Endothelial cell of umbilical vein (primary cell): Measurements from ENCODE around the gene THNSL1. TPM values are rescaled to one million over a fixed set of nuclear protein-coding genes. Genes with fewer than 3 reads are reported as not detected.

Experiments used
- BruUV-seq: library from RNA; stranded (reverse); fragments of 400-500 nt; replicated peaks from 2 replicates; lab custom pipeline; 2021; lab: Mats Ljungman, UMichigan
- CTCF ChIA-PET: fragments of 300-600, 350-600 bp; sonication (Branson Sonifier 250); formaldehyde crosslinking; loops from one replicate; lab custom pipeline; 2021; ENCODE audit warnings: antibody characterized with exemption, inconsistent platforms; lab: Charles Lee
- POLR2A ChIA-PET: fragments of 300-600, 350-600 bp; sonication (Branson Sonifier 250); formaldehyde crosslinking; loops from one replicate; lab custom pipeline; 2021; ENCODE audit warnings: antibody characterized with exemption, inconsistent platforms; lab: Charles Lee
- DNase-seq: peaks from one replicate; pipeline ENCODE4 v3.0.0-alpha.2; 2011; ENCODE audit warnings: low read depth, low spot score
- FAIRE-seq: peaks from 2 replicates; lab custom pipeline; 2011; peaks lifted over from hg19 to GRCh38; lab: Jason Lieb, UNC
- H2AFZ ChIP-seq: 2 replicates; pipeline ENCODE4 v1.6.0; 2012; ENCODE audit warnings: low read depth, low read length, control low read depth, inconsistent platforms
- H3K27ac ChIP-seq: 2 replicates; pipeline ENCODE4 v1.5.1; 2011; ENCODE audit warnings: low read depth, mild to moderate bottlenecking, control low read depth, low read length, moderate library complexity; ENCODE audit not compliant: insufficient read depth
- H3K27me3 ChIP-seq, 2 experiments: 2 replicates each; pipeline versions ENCODE4 v1.6.0 to v1.6.1; 2011; ENCODE audit warnings: low read length in 2 of 2, mixed read lengths in 1 of 2; ENCODE audit not compliant: control insufficient read depth in 2 of 2, insufficient read depth in 2 of 2
- H3K36me3 ChIP-seq, 2 experiments: 2 replicates in 1 of 2; 3 replicates in 1 of 2; pipeline ENCODE4 v1.5.1; 2011; ENCODE audit warnings: low read length in 2 of 2, mild to moderate bottlenecking in 1 of 2, moderate library complexity in 1 of 2; ENCODE audit not compliant: control insufficient read depth in 2 of 2, insufficient read depth in 2 of 2; ENCODE audit errors: extremely low read depth in 1 of 2
- H3K4me1 ChIP-seq: 3 replicates; pipeline ENCODE4 v1.5.1; 2011; ENCODE audit warnings: mild to moderate bottlenecking, low read length; ENCODE audit not compliant: control insufficient read depth, insufficient read depth; ENCODE audit errors: extremely low read depth
- H3K4me2 ChIP-seq: 2 replicates; pipeline ENCODE4 v1.6.1; 2011; ENCODE audit warnings: low read length, control low read depth, mixed read lengths; ENCODE audit not compliant: insufficient read depth
- H3K4me3 ChIP-seq, 3 experiments: fragments of 200-600 bp in 1 of 3; sonication (generic), shearing (Covaris generic) in 1 of 3; replicated peaks in 1 of 3; 2 replicates each; pipeline ENCODE4 v1.5.1; 2011 to 2016; ENCODE audit warnings: control low read depth in 3 of 3, low read length in 3 of 3, mild to moderate bottlenecking in 2 of 3, inconsistent platforms in 1 of 3, low read depth in 1 of 3, moderate library complexity in 1 of 3; ENCODE audit not compliant: insufficient read depth in 1 of 3
- H3K79me2 ChIP-seq: 2 replicates; pipeline ENCODE4 v1.6.0; 2012; ENCODE audit warnings: low read length, inconsistent platforms; ENCODE audit not compliant: control insufficient read depth, insufficient read depth
- H3K9ac ChIP-seq: replicated peaks from 2 replicates; pipeline ENCODE3; 2011; ENCODE audit warnings: low read length, control low read depth; ENCODE audit not compliant: insufficient read depth; ENCODE audit errors: extremely low read depth
- H3K9me1 ChIP-seq: replicated peaks from 3 replicates; pipeline ENCODE4 v1.6.0; 2011; ENCODE audit warnings: mild to moderate bottlenecking, low read length; ENCODE audit not compliant: control insufficient read depth, insufficient read depth; ENCODE audit errors: extremely low read depth
- H3K9me3 ChIP-seq: replicated peaks from 2 replicates; pipeline ENCODE4 v1.5.1; 2012; ENCODE audit warnings: low read length, inconsistent platforms; ENCODE audit not compliant: control insufficient read depth, insufficient read depth
- H4K20me1 ChIP-seq: replicated peaks from 2 replicates; pipeline ENCODE3; 2011; ENCODE audit warnings: mild to moderate bottlenecking, low read length; ENCODE audit not compliant: control insufficient read depth, insufficient read depth; ENCODE audit errors: extremely low read depth
- EZH2 ChIP-seq: IDR thresholded peaks from 2 replicates; pipeline ENCODE4 v1.6.1; 2012; ENCODE audit warnings: borderline replicate concordance, low read depth, mild to moderate bottlenecking, moderate library complexity, low read length, inconsistent platforms; ENCODE audit not compliant: severe bottlenecking
- FOS ChIP-seq: IDR thresholded peaks from 2 replicates; pipeline ENCODE4 v1.6.1; 2011; ENCODE audit warnings: mild to moderate bottlenecking, low read length, moderate library complexity, borderline replicate concordance; ENCODE audit not compliant: insufficient read depth
- GATA2 ChIP-seq: IDR thresholded peaks from 2 replicates; pipeline ENCODE4 v1.7.0; 2011; ENCODE audit warnings: low read depth, mild to moderate bottlenecking, moderate library complexity, mixed read lengths, low read length; ENCODE audit not compliant: insufficient read length, insufficient read depth
- JUN ChIP-seq: IDR thresholded peaks from 2 replicates; pipeline ENCODE4 v1.6.1; 2011; ENCODE audit warnings: borderline replicate concordance, low read depth; ENCODE audit not compliant: insufficient read length, insufficient read depth
- MYC ChIP-seq: IDR thresholded peaks from one replicate; pipeline ENCODE4 v1.6.1; 2011; ENCODE audit warnings: mild to moderate bottlenecking, low read depth, low read length
- POLR2A ChIP-seq: IDR thresholded peaks from 2 replicates; pipeline ENCODE4 v1.6.1; 2012; ENCODE audit warnings: low read depth, mild to moderate bottlenecking, control low read depth, low read length
- POLR2AphosphoS5 ChIP-seq: IDR thresholded peaks from 2 replicates; pipeline ENCODE4 v1.6.1; 2012; ENCODE audit warnings: low read depth, mild to moderate bottlenecking, control low read depth, low read length, moderate library complexity; ENCODE audit not compliant: insufficient read depth
- dilution Hi-C: fragments of 300-500 bp; cut with MboI; formaldehyde crosslinking; loops from one replicate; pipeline ENCODE4 v1.15.0; 2019; ENCODE audit warnings: low sequenced_read_pairs; ENCODE audit not compliant: extremely low pct_ligation_motif_present
- intact Hi-C: fragments of 100-400 bp; cut with micrococcal nuclease; formaldehyde crosslinking; loops from one replicate; pipeline ENCODE4 v1.10.0; 2022
- polyA plus RNA-seq, 4 experiments: library from polyadenylated mRNA; depleted of rRNA in 3 of 4; stranded (reverse) in 3 of 4; unstranded in 1 of 4; fragments of >200 nt; gene quantifications; 2 replicates each; pipeline versions ENCODE4 v1.2.1 to v1.2.3, GENCODE V29; 2011 to 2012; ENCODE audit warnings: missing spikeins in 1 of 4
- total RNA-seq: library from RNA; stranded (reverse); gene quantifications from 2 replicates; pipeline ENCODE4 v1.2.3, GENCODE V29; 2021
- TF ChIP-seq, protein P1 (sequence below), 2 donors: IDR thresholded peaks; 1 replicate in 1 of 2; 2 replicates in 1 of 2; pipeline ENCODE4 v1.5.1; 2011; ENCODE audit warnings: low read length in 2 of 2, mild to moderate bottlenecking in 2 of 2, moderate library complexity in 2 of 2, control low read depth in 1 of 2, inconsistent platforms in 1 of 2, low read depth in 1 of 2; ENCODE audit not compliant: insufficient read depth in 1 of 2; ENCODE audit errors: extremely low read depth in 1 of 2
- TF ChIP-seq, protein P2 (sequence below): IDR thresholded peaks from 2 replicates; pipeline ENCODE4 v1.6.1; 2011; ENCODE audit not compliant: insufficient read depth, insufficient read length

Gene THNSL1
- total and polyA plus RNA-seq, 2 donors (not counting 3 experiments of a cell fraction or from before 2014, with no cell fraction given): 0.52 to 2.1 TPM

DNA sequence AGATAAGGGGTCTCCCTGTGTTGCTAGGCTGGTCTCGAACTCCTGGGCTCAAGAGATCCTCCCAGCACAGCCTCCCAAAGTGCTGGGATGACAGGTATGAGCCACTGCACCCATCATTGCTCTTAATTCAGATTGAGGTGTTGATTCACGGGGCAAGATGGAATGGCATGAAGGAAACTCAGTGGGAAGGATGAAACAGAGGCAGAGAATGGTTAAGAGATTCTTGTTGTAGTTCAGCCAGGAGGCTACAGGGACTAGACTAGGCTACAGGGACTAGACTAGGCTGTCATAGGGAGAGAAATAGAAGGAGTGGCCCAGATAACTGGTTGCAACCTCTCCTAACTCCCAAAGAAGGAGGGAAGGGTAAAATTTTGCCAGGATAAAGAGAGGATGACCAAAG is 48.0 kb downstream of the THNSL1 start:
- intact Hi-C loops (no loop called here), dilution Hi-C loops (no loop called here)
- ChIA-PET POLR2A (no interaction called here), CTCF (interaction anchor here (8.5 kb wide), 1 partner anchor 16 kb away, joined by 46 read pairs; no protein-coding TSS in a partner anchor)
- H3K9ac ChIP-seq: no peak overlapping the region
- H3K79me2 ChIP-seq: no peaks in the 10 kb centered on the region
- TF ChIP-seq POLR2A (no peak), POLR2AphosphoS5 (no peak), EZH2 (no peak), FOS (no peak), MYC (no peak), GATA2 (no peak), JUN (no peak)
- TF ChIP-seq, protein P1, sequence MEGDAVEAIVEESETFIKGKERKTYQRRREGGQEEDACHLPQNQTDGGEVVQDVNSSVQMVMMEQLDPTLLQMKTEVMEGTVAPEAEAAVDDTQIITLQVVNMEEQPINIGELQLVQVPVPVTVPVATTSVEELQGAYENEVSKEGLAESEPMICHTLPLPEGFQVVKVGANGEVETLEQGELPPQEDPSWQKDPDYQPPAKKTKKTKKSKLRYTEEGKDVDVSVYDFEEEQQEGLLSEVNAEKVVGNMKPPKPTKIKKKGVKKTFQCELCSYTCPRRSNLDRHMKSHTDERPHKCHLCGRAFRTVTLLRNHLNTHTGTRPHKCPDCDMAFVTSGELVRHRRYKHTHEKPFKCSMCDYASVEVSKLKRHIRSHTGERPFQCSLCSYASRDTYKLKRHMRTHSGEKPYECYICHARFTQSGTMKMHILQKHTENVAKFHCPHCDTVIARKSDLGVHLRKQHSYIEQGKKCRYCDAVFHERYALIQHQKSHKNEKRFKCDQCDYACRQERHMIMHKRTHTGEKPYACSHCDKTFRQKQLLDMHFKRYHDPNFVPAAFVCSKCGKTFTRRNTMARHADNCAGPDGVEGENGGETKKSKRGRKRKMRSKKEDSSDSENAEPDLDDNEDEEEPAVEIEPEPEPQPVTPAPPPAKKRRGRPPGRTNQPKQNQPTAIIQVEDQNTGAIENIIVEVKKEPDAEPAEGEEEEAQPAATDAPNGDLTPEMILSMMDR (IDR thresholded peaks at IDR 0.05; ENCODE audit: extremely low read depth in 1 of 2, insufficient read depth in 1 of 2, low read depth in 1 of 2, low read length in 2 of 2): no peak
- TF ChIP-seq, protein P2, sequence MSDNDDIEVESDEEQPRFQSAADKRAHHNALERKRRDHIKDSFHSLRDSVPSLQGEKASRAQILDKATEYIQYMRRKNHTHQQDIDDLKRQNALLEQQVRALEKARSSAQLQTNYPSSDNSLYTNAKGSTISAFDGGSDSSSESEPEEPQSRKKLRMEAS: no peak
- H3K27me3 ChIP-seq: no peaks in the 10 kb centered on the region
- no TSS peak for BruUV-seq
- H3K27ac ChIP-seq: no peak overlapping the region
- no peak overlapping the region for H3K4me2 ChIP-seq
- no peak overlapping the region for H3K4me3 ChIP-seq
- no peaks in the 10 kb centered on the region for H3K36me3 ChIP-seq
- H3K9me1 ChIP-seq: no peaks in the 10 kb centered on the region
- no peaks in the 10 kb centered on the region for H3K9me3 ChIP-seq
- no peak overlapping the region for H2AFZ ChIP-seq
- H4K20me1 ChIP-seq: no peaks in the 10 kb centered on the region
- FAIRE-seq (no peak), DNase-seq (no peak)
- H3K4me1 ChIP-seq: peaks cover 37% of the 10 kb centered on the region
